GM21381 (cell line): ENCODE data around the gene FBXW5.

Experiments used
- ATAC-seq: cut with Tn5 transposase; IDR thresholded peaks from one replicate; pipeline ENCODE4 v1.9.1; 2021; ENCODE audit warnings: mild to moderate bottlenecking, moderate library complexity; ENCODE audit not compliant: unreplicated experiment

Gene FBXW5

GRCh38 chr9:136978073-136978864, 33.7 kb upstream of the FBXW5 start:
- no peak for ATAC-seq

- ATAC-seq: no peak
Measured at GRCh38 chr9:136977649-136978072, 33.1 kb upstream of the FBXW5 start.

GRCh38 chr9:136977223-136977622, 32.7 kb upstream of the FBXW5 start, which contains the start of gene PTGDS:
Gene PTGDS (plus strand): TSS chr9:136977504. CDS start chr9:136977579, 75 bp downstream.
- no peak for ATAC-seq

GRCh38 chr9:136975644-136976043, 31.1 kb upstream of the FBXW5 start:
- ATAC-seq: no peak

- ATAC-seq: no peak
Measured at GRCh38 chr9:136974817-136975535, 30.4 kb upstream of the FBXW5 start.

GRCh38 chr9:136973618-136974617, 29.4 kb upstream of the FBXW5 start:
- ATAC-seq: no peak

GRCh38 chr9:136972743-136973142, 28.2 kb upstream of the FBXW5 start:
- ATAC-seq: no peak

GRCh38 chr9:136972335-136972734, 27.8 kb upstream of the FBXW5 start:
- ATAC-seq: no peak

- no peak for ATAC-seq
Measured at GRCh38 chr9:136971746-136972145, 27.2 kb upstream of the FBXW5 start.

GRCh38 chr9:136970361-136970760, 25.8 kb upstream of the FBXW5 start:
- ATAC-seq: no peak

GRCh38 chr9:136969774-136970173, 25.2 kb upstream of the FBXW5 start:
- ATAC-seq: no peak

- no peak for ATAC-seq
Measured at GRCh38 chr9:136969150-136969549, 24.6 kb upstream of the FBXW5 start.

GRCh38 chr9:136968333-136969127, 24.0 kb upstream of the FBXW5 start:
- no peak for ATAC-seq

GRCh38 chr9:136965771-136966484, 21.4 kb upstream of the FBXW5 start:
- ATAC-seq: no peak

GRCh38 chr9:136964833-136965422, 20.4 kb upstream of the FBXW5 start:
- ATAC-seq: no peak

GRCh38 chr9:136964171-136964689, 19.7 kb upstream of the FBXW5 start:
- ATAC-seq: no peak

- ATAC-seq: no peak
Measured at GRCh38 chr9:136963751-136964150, 19.2 kb upstream of the FBXW5 start.

- ATAC-seq: no peak
Measured at GRCh38 chr9:136963341-136963740, 18.8 kb upstream of the FBXW5 start.

- no peak for ATAC-seq
Measured at GRCh38 chr9:136962701-136963248, 18.2 kb upstream of the FBXW5 start.
